ENCODE measurements around the gene PRR7. TPM values are rescaled to one million over a fixed set of nuclear protein-coding genes. Genes with fewer than 3 reads are reported as not detected.
A peak's percentile ranks its signal among the peaks of the same experiment; 100 is the strongest.

Gene PRR7
- total and polyA plus RNA-seq, 2 of the 13 experiments (the other 11 are each of a cell fraction or from before 2014, with no cell fraction given) = 4.8 to 5.0 TPM

GRCh38 chr5:177497292-177498012 lies 50.8 kb downstream of the PRR7 start, which contains the start of gene PDLIM7 (continued):
- TF ChIP-seq IKZF5 (CRISPR knock-in tag; IDR thresholded peaks at IDR 0.05) (peak; percentile 68), YEATS4 (CRISPR knock-in tag; IDR thresholded peaks at IDR 0.05; ENCODE audit: borderline replicate concordance) (no peak; the same call in 1 of the 2 replicates), HOMEZ (CRISPR knock-in tag; IDR thresholded peaks at IDR 0.05; ENCODE audit: low read depth) (no peak), ZNF326 (CRISPR knock-in tag; IDR thresholded peaks at IDR 0.05; ENCODE audit: borderline replicate concordance) (no peak), ZFP36L2 (CRISPR knock-in tag; IDR thresholded peaks at IDR 0.05) (no peak), ZNF792 (CRISPR knock-in tag; IDR thresholded peaks at IDR 0.05) (no peak), ZNF570 (CRISPR knock-in tag; IDR thresholded peaks at IDR 0.05; ENCODE audit: borderline replicate concordance) (no peak), KDM5B (CRISPR knock-in tag; IDR thresholded peaks at IDR 0.05; ENCODE audit: borderline replicate concordance) (peak; percentile 51; the same call in 1 of the 2 replicates), THRA (CRISPR knock-in tag; IDR thresholded peaks at IDR 0.05; ENCODE audit: borderline replicate concordance) (no peak), RAD21 (CRISPR knock-in tag; IDR thresholded peaks at IDR 0.05) (no peak), YY1 (IDR thresholded peaks at IDR 0.05; ENCODE audit: insufficient read depth, insufficient replicate concordance, low read depth, low read length) (no peak), SRSF1 (optimal IDR thresholded peaks at IDR 0.05; ENCODE audit: low read depth, low read length) (peak; percentile 44), FOXP1 (IDR thresholded peaks at IDR 0.05) (no peak), FOXP1 (CRISPR knock-in tag; IDR thresholded peaks at IDR 0.05) (no peak), CAMTA2 (CRISPR knock-in tag; IDR thresholded peaks at IDR 0.05; ENCODE audit: borderline replicate concordance) (0 out of 2 replicates have a peak, but pooled peaks have one; percentile 70), MYNN (CRISPR knock-in tag; IDR thresholded peaks at IDR 0.05; ENCODE audit: low read depth) (no peak), DPF2 (CRISPR knock-in tag; IDR thresholded peaks at IDR 0.05; ENCODE audit: borderline replicate concordance, low read depth) (no peak), ATF7 (IDR thresholded peaks at IDR 0.05) (no peak), ATF7 (CRISPR knock-in tag; IDR thresholded peaks at IDR 0.05) (no peak), ZNF383 (CRISPR knock-in tag; IDR thresholded peaks at IDR 0.05; ENCODE audit: borderline replicate concordance) (no peak)
- TF ChIP-seq, protein P1, sequence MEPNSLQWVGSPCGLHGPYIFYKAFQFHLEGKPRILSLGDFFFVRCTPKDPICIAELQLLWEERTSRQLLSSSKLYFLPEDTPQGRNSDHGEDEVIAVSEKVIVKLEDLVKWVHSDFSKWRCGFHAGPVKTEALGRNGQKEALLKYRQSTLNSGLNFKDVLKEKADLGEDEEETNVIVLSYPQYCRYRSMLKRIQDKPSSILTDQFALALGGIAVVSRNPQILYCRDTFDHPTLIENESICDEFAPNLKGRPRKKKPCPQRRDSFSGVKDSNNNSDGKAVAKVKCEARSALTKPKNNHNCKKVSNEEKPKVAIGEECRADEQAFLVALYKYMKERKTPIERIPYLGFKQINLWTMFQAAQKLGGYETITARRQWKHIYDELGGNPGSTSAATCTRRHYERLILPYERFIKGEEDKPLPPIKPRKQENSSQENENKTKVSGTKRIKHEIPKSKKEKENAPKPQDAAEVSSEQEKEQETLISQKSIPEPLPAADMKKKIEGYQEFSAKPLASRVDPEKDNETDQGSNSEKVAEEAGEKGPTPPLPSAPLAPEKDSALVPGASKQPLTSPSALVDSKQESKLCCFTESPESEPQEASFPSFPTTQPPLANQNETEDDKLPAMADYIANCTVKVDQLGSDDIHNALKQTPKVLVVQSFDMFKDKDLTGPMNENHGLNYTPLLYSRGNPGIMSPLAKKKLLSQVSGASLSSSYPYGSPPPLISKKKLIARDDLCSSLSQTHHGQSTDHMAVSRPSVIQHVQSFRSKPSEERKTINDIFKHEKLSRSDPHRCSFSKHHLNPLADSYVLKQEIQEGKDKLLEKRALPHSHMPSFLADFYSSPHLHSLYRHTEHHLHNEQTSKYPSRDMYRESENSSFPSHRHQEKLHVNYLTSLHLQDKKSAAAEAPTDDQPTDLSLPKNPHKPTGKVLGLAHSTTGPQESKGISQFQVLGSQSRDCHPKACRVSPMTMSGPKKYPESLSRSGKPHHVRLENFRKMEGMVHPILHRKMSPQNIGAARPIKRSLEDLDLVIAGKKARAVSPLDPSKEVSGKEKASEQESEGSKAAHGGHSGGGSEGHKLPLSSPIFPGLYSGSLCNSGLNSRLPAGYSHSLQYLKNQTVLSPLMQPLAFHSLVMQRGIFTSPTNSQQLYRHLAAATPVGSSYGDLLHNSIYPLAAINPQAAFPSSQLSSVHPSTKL (CRISPR knock-in tag; IDR thresholded peaks at IDR 0.05) = peak; percentile 9; the same call in 1 of the 2 replicates
- TF ChIP-seq, protein P2, sequence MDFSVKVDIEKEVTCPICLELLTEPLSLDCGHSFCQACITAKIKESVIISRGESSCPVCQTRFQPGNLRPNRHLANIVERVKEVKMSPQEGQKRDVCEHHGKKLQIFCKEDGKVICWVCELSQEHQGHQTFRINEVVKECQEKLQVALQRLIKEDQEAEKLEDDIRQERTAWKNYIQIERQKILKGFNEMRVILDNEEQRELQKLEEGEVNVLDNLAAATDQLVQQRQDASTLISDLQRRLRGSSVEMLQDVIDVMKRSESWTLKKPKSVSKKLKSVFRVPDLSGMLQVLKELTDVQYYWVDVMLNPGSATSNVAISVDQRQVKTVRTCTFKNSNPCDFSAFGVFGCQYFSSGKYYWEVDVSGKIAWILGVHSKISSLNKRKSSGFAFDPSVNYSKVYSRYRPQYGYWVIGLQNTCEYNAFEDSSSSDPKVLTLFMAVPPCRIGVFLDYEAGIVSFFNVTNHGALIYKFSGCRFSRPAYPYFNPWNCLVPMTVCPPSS (IDR thresholded peaks at IDR 0.05) = no peak

Data from HepG2 (cell line).